ENCODE measurements around the gene RASA3. TPM values are rescaled to one million over a fixed set of nuclear protein-coding genes. Genes with fewer than 3 reads are reported as not detected.

The RASA3 gene
- polyA plus RNA-seq, 1 donor from 2014 or later: 8.5 TPM

- no peaks in the 10 kb centered on the region for H3K36me3 ChIP-seq (ENCODE audit: insufficient read depth, low read length)
- TF ChIP-seq REST (IDR thresholded peaks at IDR 0.05; ENCODE audit: borderline replicate concordance) (no peak), TAF1 (IDR thresholded peaks at IDR 0.05; ENCODE audit: low read depth) (no peak), RAD21 (conservative IDR thresholded peaks at IDR 0.05) (no peak), EZH2 (IDR thresholded peaks at IDR 0.05; ENCODE audit: borderline replicate concordance, insufficient read depth, low read length, poor library complexity, severe bottlenecking) (no peak), EP300 (conservative IDR thresholded peaks at IDR 0.05; ENCODE audit: poor library complexity, severe bottlenecking) (no peak), POLR2AphosphoS5 (IDR thresholded peaks at IDR 0.05) (no peak), MXI1 (conservative IDR thresholded peaks at IDR 0.05; ENCODE audit: poor library complexity, severe bottlenecking) (no peak), SMC3 (conservative IDR thresholded peaks at IDR 0.05; ENCODE audit: poor library complexity) (no peak)
- TF ChIP-seq, protein P1, sequence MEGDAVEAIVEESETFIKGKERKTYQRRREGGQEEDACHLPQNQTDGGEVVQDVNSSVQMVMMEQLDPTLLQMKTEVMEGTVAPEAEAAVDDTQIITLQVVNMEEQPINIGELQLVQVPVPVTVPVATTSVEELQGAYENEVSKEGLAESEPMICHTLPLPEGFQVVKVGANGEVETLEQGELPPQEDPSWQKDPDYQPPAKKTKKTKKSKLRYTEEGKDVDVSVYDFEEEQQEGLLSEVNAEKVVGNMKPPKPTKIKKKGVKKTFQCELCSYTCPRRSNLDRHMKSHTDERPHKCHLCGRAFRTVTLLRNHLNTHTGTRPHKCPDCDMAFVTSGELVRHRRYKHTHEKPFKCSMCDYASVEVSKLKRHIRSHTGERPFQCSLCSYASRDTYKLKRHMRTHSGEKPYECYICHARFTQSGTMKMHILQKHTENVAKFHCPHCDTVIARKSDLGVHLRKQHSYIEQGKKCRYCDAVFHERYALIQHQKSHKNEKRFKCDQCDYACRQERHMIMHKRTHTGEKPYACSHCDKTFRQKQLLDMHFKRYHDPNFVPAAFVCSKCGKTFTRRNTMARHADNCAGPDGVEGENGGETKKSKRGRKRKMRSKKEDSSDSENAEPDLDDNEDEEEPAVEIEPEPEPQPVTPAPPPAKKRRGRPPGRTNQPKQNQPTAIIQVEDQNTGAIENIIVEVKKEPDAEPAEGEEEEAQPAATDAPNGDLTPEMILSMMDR (IDR thresholded peaks at IDR 0.05; ENCODE audit: poor library complexity, severe bottlenecking): no peak
Observed at GRCh38 chr13:114089341-114089740, 43.1 kb downstream of the RASA3 start.

GRCh38 chr13:114088863-114089262 is 43.6 kb downstream of the RASA3 start:
- TF ChIP-seq RAD21 (conservative IDR thresholded peaks at IDR 0.05) (no peak), EP300 (conservative IDR thresholded peaks at IDR 0.05; ENCODE audit: poor library complexity, severe bottlenecking) (no peak), EZH2 (IDR thresholded peaks at IDR 0.05; ENCODE audit: borderline replicate concordance, insufficient read depth, low read length, poor library complexity, severe bottlenecking) (no peak), MXI1 (conservative IDR thresholded peaks at IDR 0.05; ENCODE audit: poor library complexity, severe bottlenecking) (no peak), TAF1 (IDR thresholded peaks at IDR 0.05; ENCODE audit: low read depth) (no peak), POLR2AphosphoS5 (IDR thresholded peaks at IDR 0.05) (no peak), SMC3 (conservative IDR thresholded peaks at IDR 0.05; ENCODE audit: poor library complexity) (no peak), REST (IDR thresholded peaks at IDR 0.05; ENCODE audit: borderline replicate concordance) (no peak)
- TF ChIP-seq, protein P1 (IDR thresholded peaks at IDR 0.05; ENCODE audit: poor library complexity, severe bottlenecking): no peak
- Histone ChIP-seq H3K27me3 (ENCODE audit: insufficient read depth, low read depth, low read length) (no peaks in the 10 kb centered on the region), H3K9me3 (ENCODE audit: low read length) (peaks cover 10% of the 10 kb centered on the region), H3K9ac (ENCODE audit: low read length) (no peak overlapping the region), H2AFZ (ENCODE audit: low read depth, low read length) (no peak overlapping the region), H4K20me1 (ENCODE audit: insufficient read depth) (no peaks in the 10 kb centered on the region), H3K79me2 (replicated peaks; ENCODE audit: insufficient read depth, low read length) (no peaks in the 10 kb centered on the region), H3K4me3 (ENCODE audit: low read length) (no peak overlapping the region), H3K9me2 (ENCODE audit: insufficient read depth, low read length) (no peaks in the 10 kb centered on the region), H3K36me3 (ENCODE audit: insufficient read depth, low read length) (no peaks in the 10 kb centered on the region), H3K4me2 (ENCODE audit: low read length) (no peak overlapping the region), H3K27ac (ENCODE audit: low read length) (no peak overlapping the region), H3F3A (ENCODE audit: insufficient read depth, low read length, poor library complexity, severe bottlenecking) (no peaks in the 10 kb centered on the region)

More at GRCh38 chr13:114089341-114089740, 43.1 kb downstream of the RASA3 start:
- H3K4me3 ChIP-seq (ENCODE audit: low read length): no peak overlapping the region
- no peak overlapping the region for H3K9ac ChIP-seq (ENCODE audit: low read length)
- no peak overlapping the region for H2AFZ ChIP-seq (ENCODE audit: low read depth, low read length)
- H3K27me3 ChIP-seq (ENCODE audit: insufficient read depth, low read depth, low read length): no peaks in the 10 kb centered on the region
- no peaks in the 10 kb centered on the region for H4K20me1 ChIP-seq (ENCODE audit: insufficient read depth)
- H3K9me3 ChIP-seq (ENCODE audit: low read length): peaks cover 10% of the 10 kb centered on the region
- no peaks in the 10 kb centered on the region for H3K9me2 ChIP-seq (ENCODE audit: insufficient read depth, low read length)
- H3K79me2 ChIP-seq (replicated peaks; ENCODE audit: insufficient read depth, low read length): no peaks in the 10 kb centered on the region
- no peak overlapping the region for H3K27ac ChIP-seq (ENCODE audit: low read length)
- H3K4me2 ChIP-seq (ENCODE audit: low read length): no peak overlapping the region
- no peaks in the 10 kb centered on the region for H3F3A ChIP-seq (ENCODE audit: insufficient read depth, low read length, poor library complexity, severe bottlenecking)
